Right hindlimb (tissue), 1 donor: ENCODE measurements around the gene GJD4.

Experiments
- DNase-seq: peaks from one replicate; pipeline ENCODE4 v3.0.0-alpha.2; 2018

Gene GJD4

GRCh38 chr10:35605191-35605590, at the start of gene GJD4:
Gene GJD4, plus strand, starts transcription at chr10:35605341. Its CDS starts 227 bp downstream, at chr10:35605568.
- DNase-seq, result no peak

GRCh38 chr10:35555962-35556930, 48.9 kb upstream of the GJD4 start:
- DNase-seq, result no peak

- no peak for DNase-seq
Measured at GRCh38 chr10:35558276-35558675, 46.9 kb upstream of the GJD4 start.

- DNase-seq, result no peak
Measured at GRCh38 chr10:35559416-35559815, 45.7 kb upstream of the GJD4 start.

- DNase-seq, result no peak
Measured at GRCh38 chr10:35561715-35562114, 43.4 kb upstream of the GJD4 start.

- DNase-seq, result no peak
Measured at GRCh38 chr10:35562427-35562826, 42.7 kb upstream of the GJD4 start.

GRCh38 chr10:35563261-35563891, 41.8 kb upstream of the GJD4 start:
- DNase-seq, result peak; percentile 68

GRCh38 chr10:35564341-35564968, 40.7 kb upstream of the GJD4 start:
- DNase-seq, result no peak

- DNase-seq, result no peak
Measured at GRCh38 chr10:35565602-35566081, 39.5 kb upstream of the GJD4 start.

- DNase-seq, result no peak
Measured at GRCh38 chr10:35567951-35568350, 37.2 kb upstream of the GJD4 start.

GRCh38 chr10:35568483-35569015, 36.6 kb upstream of the GJD4 start:
- DNase-seq, result no peak

- no peak for DNase-seq
Measured at GRCh38 chr10:35569111-35569707, 35.9 kb upstream of the GJD4 start.

GRCh38 chr10:35569836-35570235, 35.3 kb upstream of the GJD4 start:
- no peak for DNase-seq

GRCh38 chr10:35570397-35570796, 34.7 kb upstream of the GJD4 start:
- no peak for DNase-seq

- no peak for DNase-seq
Measured at GRCh38 chr10:35572583-35572982, 32.6 kb upstream of the GJD4 start.

- DNase-seq, result no peak
Measured at GRCh38 chr10:35573796-35574195, 31.3 kb upstream of the GJD4 start.

GRCh38 chr10:35574924-35575352, 30.2 kb upstream of the GJD4 start:
- no peak for DNase-seq

- no peak for DNase-seq
Measured at GRCh38 chr10:35575640-35576039, 29.5 kb upstream of the GJD4 start.

GRCh38 chr10:35576730-35577129, 28.4 kb upstream of the GJD4 start:
- DNase-seq, result no peak

- no peak for DNase-seq
Measured at GRCh38 chr10:35577926-35578617, 27.1 kb upstream of the GJD4 start.

GRCh38 chr10:35578618-35578956, 26.6 kb upstream of the GJD4 start:
- no peak for DNase-seq

GRCh38 chr10:35579116-35579515, 26.0 kb upstream of the GJD4 start:
- no peak for DNase-seq
